Stomach smooth muscle (tissue), 2 donors: ENCODE measurements around the gene ZNF423.

ENCODE experiments used
- H3K27ac ChIP-seq: one replicate; pipeline ENCODE4 v1.7.0; 2013; ENCODE audit warnings: mild to moderate bottlenecking, low read length, inconsistent platforms
- H3K27me3 ChIP-seq, 2 donors: one replicate each; pipeline ENCODE4 v1.7.0; 2013; ENCODE audit warnings: low read length in 2 of 2; ENCODE audit not compliant: insufficient read depth in 2 of 2, control insufficient read depth in 1 of 2
- H3K36me3 ChIP-seq, 2 donors: one replicate each; pipeline ENCODE4 v1.7.0; 2013; ENCODE audit warnings: low read length in 2 of 2; ENCODE audit not compliant: control insufficient read depth in 2 of 2, insufficient read depth in 2 of 2
- H3K4me1 ChIP-seq: one replicate; pipeline ENCODE4 v1.7.0; 2013; ENCODE audit warnings: low read length; ENCODE audit not compliant: control insufficient read depth, insufficient read depth
- H3K4me3 ChIP-seq, 2 donors: one replicate each; pipeline ENCODE4 v1.7.0; 2013; ENCODE audit warnings: low read length in 2 of 2
- H3K9ac ChIP-seq, 2 donors: one replicate each; pipeline ENCODE4 v1.7.0; 2013; ENCODE audit warnings: low read length in 2 of 2, mild to moderate bottlenecking in 1 of 2
- H3K9me3 ChIP-seq, 2 donors: one replicate each; pipeline ENCODE4 v1.7.0; 2013; ENCODE audit warnings: low read length in 2 of 2; ENCODE audit not compliant: control insufficient read depth in 2 of 2
- donor health status: healthy.
- donor health status: Pancreatic carcinoma.

ZNF423 gene

DNA sequence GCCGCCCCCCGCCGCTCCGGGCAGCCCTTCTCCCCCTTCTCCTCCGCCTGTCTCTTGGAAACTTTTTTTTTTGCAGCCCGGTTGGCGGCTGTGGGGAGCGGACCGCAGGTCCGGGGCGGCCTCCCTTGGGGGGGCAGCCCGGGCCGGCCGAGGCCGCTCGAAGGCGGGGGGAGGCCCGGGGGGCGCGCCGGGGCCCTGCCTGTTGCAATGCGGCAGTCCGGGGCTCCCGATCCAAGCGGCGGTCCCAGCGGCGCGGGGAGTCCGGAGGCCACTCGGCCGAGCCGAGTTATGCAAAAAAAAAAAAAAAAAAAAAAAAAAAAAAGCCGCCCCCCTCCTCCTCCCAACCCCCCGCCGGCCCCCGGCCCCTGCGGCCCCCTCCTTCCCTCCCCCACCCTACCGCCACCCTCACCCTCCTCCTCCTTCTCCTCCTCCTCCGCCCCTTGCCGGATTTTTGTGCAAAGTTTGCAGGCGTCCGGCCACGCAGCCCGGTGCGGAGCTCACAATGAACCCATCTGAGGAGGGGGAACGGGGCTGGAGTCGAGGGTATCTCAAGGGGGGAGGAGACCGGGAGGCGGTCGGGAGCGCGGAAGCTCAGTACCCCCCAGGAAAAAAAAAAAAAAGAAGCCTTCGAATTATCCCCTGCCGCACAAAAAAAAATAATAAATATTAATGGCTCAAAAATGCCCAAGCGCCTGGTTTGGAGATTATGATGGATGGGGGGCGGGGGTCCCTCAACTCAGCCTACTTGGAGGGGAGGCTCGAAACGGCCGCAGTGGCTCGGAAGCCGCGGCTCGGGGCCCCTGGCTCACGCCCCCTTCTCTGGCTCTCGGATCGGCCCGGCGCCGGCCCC, at the start of gene ZNF423:
Gene ZNF423 (minus strand): TSS at position 291 of the 850 bp plus-strand sequence. CDS start 338 bp downstream, outside the sequence.
- peak within 1 kb of the TSS; percentile 46 to 74 for H3K4me3 ChIP-seq
- H3K36me3 ChIP-seq, result no peaks in the 10 kb centered on the region
- peak within 1 kb of the TSS in 1 of 2 donors; percentile 38 for H3K9ac ChIP-seq
- H3K27me3 ChIP-seq, result no peaks in the 10 kb centered on the region
- H3K4me1 ChIP-seq, result peaks cover 29% of the 10 kb centered on the region
- peak within 1 kb of the TSS; percentile 71 for H3K27ac ChIP-seq
- H3K9me3 ChIP-seq, result no peaks in the 10 kb centered on the region

GRCh38 chr16:49904348-49905062, 48.6 kb upstream of the ZNF423 start:
- Histone ChIP-seq H3K4me1 (no peaks in the 10 kb centered on the region), H3K27me3 (peaks cover 0 to 2% of the 10 kb centered on the region in 2 donors), H3K4me3 (no peak overlapping the region), H3K36me3 (no peaks in the 10 kb centered on the region), H3K9me3 (no peaks in the 10 kb centered on the region), H3K9ac (no peak overlapping the region), H3K27ac (no peak overlapping the region)

DNA sequence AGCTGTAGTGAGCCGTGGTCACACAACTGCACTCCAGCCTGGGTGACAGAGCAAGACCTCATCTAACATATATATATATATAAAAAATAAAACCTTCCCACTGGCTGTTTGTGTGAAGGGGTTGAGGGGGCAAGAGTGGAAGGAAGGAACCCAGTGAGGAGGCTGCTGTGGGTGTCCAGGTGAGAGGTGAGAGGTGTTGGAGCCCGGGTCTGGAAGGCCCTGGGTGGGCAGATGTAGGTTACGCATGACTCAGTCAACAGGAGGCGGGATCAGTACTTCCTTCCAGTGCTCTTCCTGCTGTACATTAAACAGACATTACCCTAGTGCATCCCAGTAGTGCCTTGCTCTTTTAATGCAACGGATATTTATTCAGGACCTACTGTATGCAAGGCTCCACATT, 47.0 kb upstream of the ZNF423 start:
- no peak overlapping the region for H3K27ac ChIP-seq
- no peaks in the 10 kb centered on the region for H3K27me3 ChIP-seq
- H3K4me3 ChIP-seq, result no peak overlapping the region

DNA sequence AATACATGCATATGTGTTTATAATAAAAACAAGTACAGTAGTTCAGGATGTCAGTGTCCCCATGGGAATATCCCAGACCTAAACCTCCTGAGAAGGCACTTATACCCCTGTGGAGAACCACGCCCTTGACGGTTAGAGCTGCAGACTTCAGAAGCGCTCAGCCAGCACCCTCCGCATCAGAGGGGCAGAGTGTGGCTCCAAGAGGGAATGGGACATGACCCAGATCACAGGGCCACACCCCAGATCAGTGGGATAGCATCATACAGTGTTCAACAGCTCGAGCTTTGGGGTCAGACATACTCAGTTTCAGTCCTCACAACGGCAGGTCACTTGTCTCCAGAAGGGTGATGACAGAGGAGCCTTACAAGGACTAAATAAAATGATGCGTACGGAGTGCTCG, 45.8 kb upstream of the ZNF423 start:
- Histone ChIP-seq H3K4me1 (no peaks in the 10 kb centered on the region), H3K36me3 (no peaks in the 10 kb centered on the region), H3K27ac (no peak overlapping the region), H3K27me3 (no peaks in the 10 kb centered on the region), H3K4me3 (no peak overlapping the region), H3K9ac (no peak overlapping the region), H3K9me3 (no peaks in the 10 kb centered on the region)

More for the DNA sequence above, 47.0 kb upstream of the ZNF423 start:
- Histone ChIP-seq H3K36me3 (no peaks in the 10 kb centered on the region), H3K9me3 (no peaks in the 10 kb centered on the region), H3K4me1 (no peaks in the 10 kb centered on the region), H3K9ac (no peak overlapping the region)

- Histone ChIP-seq H3K9ac (no peak overlapping the region), H3K27ac (no peak overlapping the region), H3K4me3 (no peak overlapping the region)
Measured at GRCh38 chr16:49900875-49901274, 45.0 kb upstream of the ZNF423 start.

GRCh38 chr16:49899991-49900695, 44.2 kb upstream of the ZNF423 start:
- H3K27ac ChIP-seq, result no peak overlapping the region
- no peaks in the 10 kb centered on the region for H3K9me3 ChIP-seq
- no peak overlapping the region for H3K4me3 ChIP-seq
- H3K27me3 ChIP-seq, result no peaks in the 10 kb centered on the region
- no peaks in the 10 kb centered on the region for H3K36me3 ChIP-seq
- H3K4me1 ChIP-seq, result no peaks in the 10 kb centered on the region
- no peak overlapping the region for H3K9ac ChIP-seq

More at GRCh38 chr16:49900875-49901274, 45.0 kb upstream of the ZNF423 start:
- no peaks in the 10 kb centered on the region for H3K27me3 ChIP-seq
- H3K36me3 ChIP-seq, result no peaks in the 10 kb centered on the region
- no peaks in the 10 kb centered on the region for H3K4me1 ChIP-seq
- H3K9me3 ChIP-seq, result no peaks in the 10 kb centered on the region

GRCh38 chr16:49896447-49896964, 40.6 kb upstream of the ZNF423 start:
- Histone ChIP-seq H3K4me3 (no peak overlapping the region), H3K27me3 (peaks cover 0 to 2% of the 10 kb centered on the region in 2 donors), H3K36me3 (no peaks in the 10 kb centered on the region), H3K9me3 (no peaks in the 10 kb centered on the region), H3K4me1 (no peaks in the 10 kb centered on the region), H3K27ac (no peak overlapping the region), H3K9ac (no peak overlapping the region)

DNA sequence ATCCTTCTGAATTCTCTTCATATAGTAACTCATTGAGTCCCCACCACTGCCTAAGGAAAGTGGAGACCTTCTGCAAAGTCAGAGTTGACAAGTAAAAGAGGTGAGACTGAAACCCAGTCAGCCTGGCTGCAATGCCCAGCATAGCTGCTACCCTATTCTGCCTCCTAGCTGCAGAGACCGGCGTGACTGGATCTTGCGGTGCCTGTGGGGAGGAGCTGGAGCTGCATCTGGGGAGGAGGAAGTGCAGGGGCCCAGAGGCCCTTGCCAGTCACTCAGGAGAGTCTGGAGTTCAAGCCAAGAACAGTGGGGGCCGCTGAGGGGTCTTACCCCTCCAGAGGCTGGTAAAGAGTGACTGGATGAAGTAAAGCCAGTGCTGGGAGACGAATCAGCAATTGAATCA, 35.0 kb upstream of the ZNF423 start:
- Histone ChIP-seq H3K27ac (no peak overlapping the region), H3K36me3 (no peaks in the 10 kb centered on the region), H3K9ac (no peak overlapping the region), H3K27me3 (peaks cover 0 to 6% of the 10 kb centered on the region in 2 donors), H3K9me3 (no peaks in the 10 kb centered on the region), H3K4me3 (no peak overlapping the region), H3K4me1 (no peaks in the 10 kb centered on the region)

- H3K27me3 ChIP-seq, result peaks cover 0 to 6% of the 10 kb centered on the region in 2 donors
- H3K9ac ChIP-seq, result no peak overlapping the region
- no peaks in the 10 kb centered on the region for H3K36me3 ChIP-seq
- no peaks in the 10 kb centered on the region for H3K9me3 ChIP-seq
- no peak overlapping the region for H3K27ac ChIP-seq
- H3K4me1 ChIP-seq, result no peaks in the 10 kb centered on the region
- H3K4me3 ChIP-seq, result no peak overlapping the region
Measured at GRCh38 chr16:49889725-49890397, 33.9 kb upstream of the ZNF423 start.

DNA sequence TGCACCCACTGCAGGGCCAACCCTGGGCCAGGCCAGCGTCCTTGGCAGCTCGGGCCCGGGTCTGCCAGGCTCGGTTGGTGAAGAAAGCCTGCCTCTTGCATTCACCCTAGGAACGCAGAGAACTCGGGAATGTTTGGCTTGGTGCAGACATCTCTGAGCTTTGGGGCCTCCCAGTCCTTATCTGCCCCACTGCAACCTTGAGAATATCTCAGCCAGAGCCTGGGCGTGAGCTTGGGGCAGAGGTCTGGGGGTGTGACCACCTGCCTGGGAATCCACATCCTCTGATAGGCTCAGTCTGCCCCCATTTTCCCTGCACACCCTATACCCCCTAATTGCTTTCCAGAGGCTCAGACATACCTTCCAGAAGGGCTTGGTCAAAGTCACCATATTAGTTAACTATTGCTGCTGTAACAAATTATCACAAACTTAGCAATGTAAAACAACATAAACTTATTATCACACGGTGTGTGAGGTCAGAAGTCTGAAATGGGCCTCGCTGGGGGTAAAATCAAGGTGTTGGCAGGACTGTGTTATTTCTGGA, 30.7 kb upstream of the ZNF423 start:
- no peak overlapping the region for H3K27ac ChIP-seq
- no peaks in the 10 kb centered on the region for H3K4me1 ChIP-seq
- H3K9me3 ChIP-seq, result no peaks in the 10 kb centered on the region
- H3K9ac ChIP-seq, result no peak overlapping the region
- no peaks in the 10 kb centered on the region for H3K36me3 ChIP-seq
- peaks cover under 1 to 4% of the 10 kb centered on the region in 2 donors for H3K27me3 ChIP-seq
- H3K4me3 ChIP-seq, result no peak overlapping the region
